Subcutaneous abdominal adipose tissue (tissue), 5 donors: Measurements from ENCODE around the gene MTHFD2L.

Source experiments
- H3K27ac ChIP-seq: one replicate; pipeline ENCODE4 v1.7.0; 2013; ENCODE audit warnings: low read depth, mild to moderate bottlenecking, inconsistent platforms, low read length, moderate library complexity
- H3K27me3 ChIP-seq, 5 donors: one replicate each; pipeline ENCODE4 v1.7.0; 2013; ENCODE audit warnings: low read length in 5 of 5, inconsistent platforms in 1 of 5; ENCODE audit not compliant: control insufficient read depth in 5 of 5, insufficient read depth in 4 of 5
- H3K36me3 ChIP-seq, 5 donors: one replicate each; pipeline ENCODE4 v1.7.0; 2013; ENCODE audit warnings: low read length in 5 of 5; ENCODE audit not compliant: control insufficient read depth in 5 of 5, insufficient read depth in 5 of 5
- H3K4me1 ChIP-seq, 5 donors: one replicate each; pipeline ENCODE4 v1.7.0; 2013; ENCODE audit warnings: low read length in 5 of 5, mild to moderate bottlenecking in 3 of 5, moderate library complexity in 1 of 5; ENCODE audit not compliant: control insufficient read depth in 5 of 5, insufficient read depth in 5 of 5
- H3K4me3 ChIP-seq, 5 donors: one replicate each; pipeline ENCODE4 v1.7.0; 2013; ENCODE audit warnings: low read length in 5 of 5, low read depth in 1 of 5
- H3K9ac ChIP-seq, 5 donors: one replicate each; pipeline ENCODE4 v1.7.0; 2013; ENCODE audit warnings: low read length in 5 of 5, mild to moderate bottlenecking in 4 of 5, moderate library complexity in 3 of 5
- H3K9me3 ChIP-seq, 5 donors: one replicate each; pipeline ENCODE4 v1.7.0; 2013; ENCODE audit warnings: low read length in 5 of 5; ENCODE audit not compliant: control insufficient read depth in 5 of 5
- donor health status: healthy.
- donor health status: healthy.
- donor health status: healthy.
- donor health status: healthy.
- donor health status: healthy.

The MTHFD2L gene

DNA sequence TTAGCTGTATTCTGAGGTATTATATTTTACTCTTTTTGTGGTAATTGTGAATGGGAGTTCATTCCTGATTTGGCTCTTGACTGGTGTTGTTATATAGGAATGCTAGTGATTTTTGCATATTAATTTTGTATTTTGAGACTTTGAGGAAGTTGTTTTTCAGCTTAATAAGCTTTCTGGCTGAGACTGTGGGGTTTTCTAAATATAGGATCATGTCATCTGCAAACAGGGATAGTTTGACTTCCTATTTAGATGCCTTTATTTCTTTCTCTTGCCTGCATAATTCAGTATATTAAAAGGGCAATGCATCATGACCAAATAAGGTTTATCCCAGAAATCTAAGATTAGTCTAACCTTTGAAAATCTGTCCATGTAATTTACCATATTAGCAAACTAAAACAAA, 105.6 kb downstream of the MTHFD2L start:
- no peaks in the 10 kb centered on the region for H3K36me3 ChIP-seq
- no peaks in the 10 kb centered on the region for H3K4me1 ChIP-seq
- H3K27ac ChIP-seq: no peak overlapping the region
- no peak overlapping the region for H3K9ac ChIP-seq
- H3K4me3 ChIP-seq: no peak overlapping the region
- H3K9me3 ChIP-seq: no peaks in the 10 kb centered on the region
- H3K27me3 ChIP-seq: no peaks in the 10 kb centered on the region

DNA sequence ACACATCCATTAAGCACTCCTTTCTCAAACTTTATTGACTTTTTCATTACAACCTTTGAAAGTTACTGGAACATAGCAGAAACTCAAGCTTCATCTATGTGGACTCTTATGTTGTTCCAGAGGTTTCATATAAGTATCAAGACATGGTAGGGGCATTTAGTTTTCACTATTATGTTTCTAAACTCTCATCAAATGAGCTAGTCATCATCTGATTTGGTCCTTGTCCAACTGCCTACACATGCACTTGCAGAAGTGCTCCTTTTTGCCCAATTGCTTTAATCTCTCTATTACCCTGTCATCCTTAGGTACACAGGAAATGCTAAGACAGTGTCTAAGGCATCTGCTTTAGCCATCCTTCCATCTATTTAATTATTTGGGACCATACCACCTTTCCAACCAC, 108.2 kb downstream of the MTHFD2L start:
- H3K27me3 ChIP-seq: no peaks in the 10 kb centered on the region
- H3K9ac ChIP-seq: no peak overlapping the region
- H3K9me3 ChIP-seq: no peaks in the 10 kb centered on the region
- H3K27ac ChIP-seq: no peak overlapping the region
- H3K4me1 ChIP-seq: no peaks in the 10 kb centered on the region
- H3K36me3 ChIP-seq: no peaks in the 10 kb centered on the region
- no peak overlapping the region for H3K4me3 ChIP-seq

GRCh38 chr4:74267998-74268606, 110.2 kb downstream of the MTHFD2L start:
- no peaks in the 10 kb centered on the region for H3K9me3 ChIP-seq
- H3K27ac ChIP-seq: no peak overlapping the region
- no peak overlapping the region for H3K9ac ChIP-seq
- H3K4me3 ChIP-seq: no peak overlapping the region
- no peaks in the 10 kb centered on the region for H3K36me3 ChIP-seq
- H3K27me3 ChIP-seq: no peaks in the 10 kb centered on the region
- peaks cover 0 to 2% (median 0%) of the 10 kb centered on the region in 5 donors for H3K4me1 ChIP-seq

GRCh38 chr4:74268643-74269042, 110.7 kb downstream of the MTHFD2L start:
- H3K27me3 ChIP-seq: no peaks in the 10 kb centered on the region
- H3K4me1 ChIP-seq: peaks cover 0 to 2% (median 0%) of the 10 kb centered on the region in 5 donors
- no peak overlapping the region for H3K27ac ChIP-seq

DNA sequence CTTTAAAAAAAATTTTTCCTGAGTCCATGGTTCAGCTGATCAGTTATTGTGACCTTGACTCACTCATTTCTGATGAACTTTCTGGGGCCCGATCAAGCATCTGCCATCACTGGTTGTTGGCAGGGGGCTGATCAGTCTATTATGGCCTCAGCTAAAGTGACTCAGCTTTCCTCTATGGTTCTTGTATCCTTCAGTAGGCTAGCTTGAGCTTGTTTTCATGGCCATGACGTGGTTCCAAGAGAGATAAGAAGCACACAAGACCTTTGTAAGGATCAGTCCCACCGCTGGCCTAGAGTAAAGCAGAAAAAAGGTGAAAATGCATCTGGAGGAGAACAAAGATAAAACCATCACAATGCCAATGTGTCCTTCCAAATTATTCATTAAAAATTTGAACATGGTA, 120.6 kb downstream of the MTHFD2L start:
- H3K4me1 ChIP-seq: no peaks in the 10 kb centered on the region
- no peaks in the 10 kb centered on the region for H3K9me3 ChIP-seq
- no peaks in the 10 kb centered on the region for H3K27me3 ChIP-seq

More at GRCh38 chr4:74268643-74269042, 110.7 kb downstream of the MTHFD2L start:
- no peaks in the 10 kb centered on the region for H3K9me3 ChIP-seq
- H3K9ac ChIP-seq: no peak overlapping the region
- H3K4me3 ChIP-seq: no peak overlapping the region
- H3K36me3 ChIP-seq: no peaks in the 10 kb centered on the region

GRCh38 chr4:74279716-74280115, 121.8 kb downstream of the MTHFD2L start:
- H3K9me3 ChIP-seq: no peaks in the 10 kb centered on the region
- no peak overlapping the region for H3K4me3 ChIP-seq
- no peaks in the 10 kb centered on the region for H3K36me3 ChIP-seq
- H3K4me1 ChIP-seq: no peaks in the 10 kb centered on the region
- H3K9ac ChIP-seq: no peak overlapping the region
- no peaks in the 10 kb centered on the region for H3K27me3 ChIP-seq
- H3K27ac ChIP-seq: no peak overlapping the region

More for the DNA sequence above, 120.6 kb downstream of the MTHFD2L start:
- Histone ChIP-seq H3K9ac (no peak overlapping the region), H3K27ac (no peak overlapping the region), H3K4me3 (no peak overlapping the region), H3K36me3 (no peaks in the 10 kb centered on the region)

DNA sequence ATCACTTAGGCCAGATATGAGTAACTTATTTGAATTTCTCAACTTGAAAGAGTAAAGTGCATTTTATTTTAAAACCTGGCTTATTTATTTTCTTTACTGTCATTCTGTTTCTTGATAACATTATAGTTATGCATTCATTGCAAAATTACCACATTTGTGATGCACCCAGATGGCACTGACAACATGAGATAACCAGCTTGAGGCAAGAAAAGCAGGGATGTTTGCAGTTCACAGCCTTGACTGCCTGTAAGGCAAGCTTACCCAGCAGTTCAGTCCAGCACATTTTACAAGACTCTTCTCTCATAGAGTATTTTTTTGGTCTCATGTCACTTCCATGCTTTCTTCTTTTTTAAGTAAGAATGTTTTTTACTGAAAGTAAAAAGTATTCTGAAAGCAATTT, 125.0 kb downstream of the MTHFD2L start:
- H3K9ac ChIP-seq: no peak overlapping the region
- no peaks in the 10 kb centered on the region for H3K27me3 ChIP-seq
- H3K36me3 ChIP-seq: no peaks in the 10 kb centered on the region
- no peak overlapping the region for H3K27ac ChIP-seq
- no peak overlapping the region for H3K4me3 ChIP-seq
- H3K4me1 ChIP-seq: no peaks in the 10 kb centered on the region
- H3K9me3 ChIP-seq: no peaks in the 10 kb centered on the region

DNA sequence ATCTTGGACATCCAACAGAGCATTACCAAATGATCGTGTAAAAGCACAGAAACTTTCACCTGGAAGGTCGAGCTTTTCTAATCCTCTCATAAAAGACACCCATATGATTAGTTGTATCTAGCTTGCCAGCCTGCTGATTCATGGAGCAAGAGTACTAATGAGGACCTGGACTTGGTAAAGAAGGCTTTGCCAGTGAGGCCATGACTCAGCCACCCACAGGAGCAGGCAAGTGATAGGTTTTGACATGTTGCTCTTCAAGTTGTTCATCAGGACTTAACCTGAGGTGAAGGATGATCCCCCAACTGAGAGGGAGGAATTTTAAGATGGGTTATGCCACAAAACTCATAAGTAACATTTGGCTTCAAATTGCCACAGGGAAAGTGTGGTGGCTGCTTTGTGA, 125.7 kb downstream of the MTHFD2L start:
- Histone ChIP-seq H3K4me1 (no peaks in the 10 kb centered on the region), H3K9me3 (no peaks in the 10 kb centered on the region), H3K27me3 (no peaks in the 10 kb centered on the region), H3K36me3 (no peaks in the 10 kb centered on the region), H3K27ac (no peak overlapping the region), H3K9ac (no peak overlapping the region), H3K4me3 (no peak overlapping the region)

DNA sequence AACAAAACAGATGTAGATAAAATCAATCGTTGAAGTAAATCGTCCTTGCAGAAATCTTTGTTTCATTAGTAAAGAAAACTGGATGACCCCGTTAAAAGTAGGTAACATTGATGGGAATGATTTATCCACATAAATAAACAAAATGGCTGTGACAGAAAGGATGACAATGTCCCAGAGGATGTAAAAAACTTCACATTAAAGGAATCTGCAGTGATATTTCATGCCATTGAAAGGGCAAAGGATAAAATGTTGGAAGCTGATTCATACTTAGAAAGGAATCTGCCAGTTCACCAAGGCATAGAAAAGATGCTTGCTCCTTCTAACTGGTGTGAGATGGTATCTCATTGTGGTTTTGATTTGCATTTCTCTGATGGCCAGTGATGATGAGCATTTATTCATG, 126.1 kb downstream of the MTHFD2L start:
- no peaks in the 10 kb centered on the region for H3K36me3 ChIP-seq
- no peaks in the 10 kb centered on the region for H3K9me3 ChIP-seq
- H3K4me3 ChIP-seq: no peak overlapping the region
- no peak overlapping the region for H3K9ac ChIP-seq
- H3K4me1 ChIP-seq: no peaks in the 10 kb centered on the region
- H3K27ac ChIP-seq: no peak overlapping the region
- H3K27me3 ChIP-seq: no peaks in the 10 kb centered on the region

- Histone ChIP-seq H3K4me3 (no peak overlapping the region), H3K36me3 (no peaks in the 10 kb centered on the region), H3K9ac (no peak overlapping the region), H3K27ac (no peak overlapping the region), H3K27me3 (no peaks in the 10 kb centered on the region), H3K4me1 (no peaks in the 10 kb centered on the region), H3K9me3 (no peaks in the 10 kb centered on the region)
These were observed 129.2 kb downstream of the MTHFD2L start for GRCh38 chr4:74287164-74287563.

DNA sequence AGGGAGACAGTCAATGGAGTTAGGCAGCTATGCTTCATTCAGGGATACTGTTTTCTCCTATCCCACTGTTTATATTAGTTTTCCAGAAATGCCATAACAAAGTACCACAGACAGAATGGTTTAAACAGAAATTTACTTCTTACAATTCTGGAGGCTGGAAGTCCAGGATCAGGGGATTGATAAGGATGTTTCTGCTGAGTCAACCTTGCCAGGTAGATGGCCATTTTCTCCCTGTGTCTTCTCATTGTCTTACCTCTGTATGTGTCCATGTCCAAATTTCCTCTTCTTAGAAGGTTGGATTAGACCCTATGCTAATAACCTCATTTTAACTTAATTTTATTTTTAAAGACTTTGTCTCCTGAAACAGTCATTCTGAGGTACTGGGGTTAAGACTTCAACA, 129.9 kb downstream of the MTHFD2L start:
- Histone ChIP-seq H3K27ac (no peak overlapping the region), H3K4me1 (no peaks in the 10 kb centered on the region), H3K36me3 (no peaks in the 10 kb centered on the region), H3K4me3 (no peak overlapping the region), H3K27me3 (no peaks in the 10 kb centered on the region), H3K9ac (no peak overlapping the region), H3K9me3 (no peaks in the 10 kb centered on the region)
